Neural crest cell (in vitro differentiated cells): ENCODE results near the gene PROSER1. TPM values are rescaled to one million over a fixed set of nuclear protein-coding genes. Genes with fewer than 3 reads are reported as not detected.

Experiments
- DNase-seq: peaks from one replicate; pipeline ENCODE4 v3.0.0; 2021; ENCODE audit warnings: low read depth, mixed read lengths, low spot score
- H3K27ac Mint-ChIP-seq: one replicate; pipeline ENCODE4 v1.8.0; 2021; ENCODE audit warnings: mild to moderate bottlenecking, mixed read lengths; ENCODE audit not compliant: unreplicated experiment
- H3K27me3 Mint-ChIP-seq: 2 replicates; pipeline ENCODE4 v1.8.0; 2021; ENCODE audit warnings: low read depth, mild to moderate bottlenecking, mixed read lengths
- H3K36me3 Mint-ChIP-seq: 2 replicates; pipeline ENCODE4 v1.8.0; 2021; ENCODE audit warnings: low read depth, mild to moderate bottlenecking, mixed read lengths
- H3K4me1 Mint-ChIP-seq: 2 replicates; pipeline ENCODE4 v1.8.0; 2021; ENCODE audit warnings: mixed read lengths
- H3K4me3 Mint-ChIP-seq: one replicate; pipeline ENCODE4 v1.8.0; 2021; ENCODE audit warnings: mild to moderate bottlenecking, mixed read lengths
- H3K9me3 Mint-ChIP-seq: 2 replicates; pipeline ENCODE4 v1.8.0; 2021; ENCODE audit warnings: mixed read lengths
- CTCF ChIP-seq: fragments of 200-600 bp; sonication (generic); conservative IDR thresholded peaks from 2 replicates; pipeline ENCODE4 v1.5.0; 2021; ENCODE audit warnings: antibody characterized with exemption, mild to moderate bottlenecking
- total RNA-seq: library from RNA; stranded (reverse); gene quantifications from 2 replicates; pipeline ENCODE4 v1.2.1, GENCODE V29; 2021

The PROSER1 gene
- total RNA-seq, 1 donor from 2014 or later = 67.4 TPM

GRCh38 chr13:39036212-39036611 is 1.7 kb downstream of the PROSER1 start:
- TF ChIP-seq CTCF = no peak
- H3K4me3 Mint-ChIP-seq = peak overlapping the region; percentile 90
- H3K4me1 Mint-ChIP-seq = peaks cover 60% of the 10 kb centered on the region
- no peaks in the 10 kb centered on the region for H3K27me3 Mint-ChIP-seq
- H3K36me3 Mint-ChIP-seq = no peaks in the 10 kb centered on the region
- no peak overlapping the region for H3K27ac Mint-ChIP-seq
- DNase-seq = no peak
- H3K9me3 Mint-ChIP-seq = no peaks in the 10 kb centered on the region

DNA sequence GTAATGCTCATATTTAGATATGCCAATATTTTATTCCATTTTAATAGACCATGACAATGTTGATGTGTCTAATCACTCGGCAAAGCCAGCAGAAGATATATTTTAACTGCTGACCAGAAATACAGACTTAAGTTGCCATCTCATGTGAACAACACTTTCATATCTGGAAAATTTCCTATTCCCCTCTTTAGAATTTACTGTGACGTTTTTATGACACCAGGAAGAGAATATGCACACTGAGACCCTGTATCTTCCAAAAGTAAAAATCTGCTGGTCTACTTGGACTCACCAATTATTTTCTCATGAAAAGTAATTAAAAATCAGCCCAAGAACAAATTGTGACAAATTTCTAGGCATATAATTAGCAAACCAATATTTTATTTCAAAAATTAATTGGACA is 2.1 kb downstream of the PROSER1 start:
- no peaks in the 10 kb centered on the region for H3K9me3 Mint-ChIP-seq
- H3K27ac Mint-ChIP-seq = no peak overlapping the region
- H3K36me3 Mint-ChIP-seq = no peaks in the 10 kb centered on the region
- DNase-seq = no peak
- no peak for TF ChIP-seq CTCF
- H3K27me3 Mint-ChIP-seq = no peaks in the 10 kb centered on the region
- peak overlapping the region; percentile 90 for H3K4me3 Mint-ChIP-seq
- H3K4me1 Mint-ChIP-seq = peaks cover 58% of the 10 kb centered on the region

DNA sequence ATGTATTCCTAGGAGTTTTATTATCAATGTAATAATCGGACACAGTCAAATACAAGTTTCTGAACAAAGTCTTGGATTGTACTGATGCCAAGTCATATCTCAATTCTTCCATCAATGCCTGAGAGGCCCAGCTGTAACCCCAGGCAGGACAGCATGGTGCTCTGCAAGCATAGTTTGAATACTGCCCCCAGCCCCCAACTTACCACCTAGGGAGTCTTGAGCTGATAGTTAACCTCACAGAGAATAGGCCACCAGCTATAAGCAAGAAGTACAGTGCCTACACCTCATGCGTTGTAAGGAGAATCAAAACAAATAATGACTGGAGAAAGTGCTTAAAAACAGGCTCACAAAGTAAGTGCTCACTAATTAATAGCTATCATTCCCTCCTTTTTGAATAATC is 2.7 kb downstream of the PROSER1 start:
- Mint-ChIP-seq H3K9me3 (no peaks in the 10 kb centered on the region), H3K36me3 (no peaks in the 10 kb centered on the region), H3K27ac (no peak overlapping the region), H3K27me3 (no peaks in the 10 kb centered on the region), H3K4me1 (peaks cover 52% of the 10 kb centered on the region), H3K4me3 (peak overlapping the region; percentile 90)
- DNase-seq = no peak
- no peak for TF ChIP-seq CTCF

- no peaks in the 10 kb centered on the region for H3K36me3 Mint-ChIP-seq
- no peak for TF ChIP-seq CTCF
- peaks cover 46% of the 10 kb centered on the region for H3K4me1 Mint-ChIP-seq
- H3K4me3 Mint-ChIP-seq = peak overlapping the region; percentile 90
- no peaks in the 10 kb centered on the region for H3K9me3 Mint-ChIP-seq
- H3K27me3 Mint-ChIP-seq = no peaks in the 10 kb centered on the region
- no peak for DNase-seq
- H3K27ac Mint-ChIP-seq = no peak overlapping the region
Measured at GRCh38 chr13:39034085-39034484, 3.8 kb downstream of the PROSER1 start.

GRCh38 chr13:39032150-39032549 is 5.7 kb downstream of the PROSER1 start:
- no peak overlapping the region for H3K4me3 Mint-ChIP-seq
- DNase-seq = no peak
- no peak for TF ChIP-seq CTCF
- H3K4me1 Mint-ChIP-seq = peaks cover 38% of the 10 kb centered on the region
- peaks cover 5% of the 10 kb centered on the region for H3K36me3 Mint-ChIP-seq
- H3K9me3 Mint-ChIP-seq = no peaks in the 10 kb centered on the region
- H3K27me3 Mint-ChIP-seq = no peaks in the 10 kb centered on the region
- no peak overlapping the region for H3K27ac Mint-ChIP-seq

DNA sequence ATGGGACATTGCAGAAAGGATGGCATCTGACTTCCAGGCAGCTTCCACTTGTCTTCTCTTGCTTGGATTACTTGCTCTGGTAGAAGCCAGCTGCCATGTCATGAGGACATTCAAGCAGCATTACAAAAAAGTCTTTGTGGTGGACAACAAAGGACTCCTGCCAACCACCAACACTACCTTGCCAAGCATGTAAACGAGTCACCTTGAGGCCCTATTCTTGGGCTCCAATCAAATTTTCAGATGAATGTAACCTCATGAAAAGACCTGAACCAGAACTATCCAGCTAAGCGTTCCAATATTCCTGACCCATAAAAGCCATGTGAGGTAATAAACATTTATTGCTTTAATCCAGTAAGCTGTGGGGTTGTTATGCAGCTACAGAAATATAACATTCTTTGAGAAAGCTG is 12.5 kb downstream of the PROSER1 start:
- H3K27ac Mint-ChIP-seq = no peak overlapping the region
- H3K9me3 Mint-ChIP-seq = no peaks in the 10 kb centered on the region
- H3K27me3 Mint-ChIP-seq = no peaks in the 10 kb centered on the region
- no peak for TF ChIP-seq CTCF
- H3K36me3 Mint-ChIP-seq = peaks cover 7% of the 10 kb centered on the region
- DNase-seq = no peak
- no peak overlapping the region for H3K4me3 Mint-ChIP-seq
- no peaks in the 10 kb centered on the region for H3K4me1 Mint-ChIP-seq
